ENCODE data around the gene PAX5. TPM values are rescaled to one million over a fixed set of nuclear protein-coding genes. Genes with fewer than 3 reads are reported as not detected.

The PAX5 gene
- total and polyA plus RNA-seq, 2 donors (not counting 1 experiment from before 2014, with no cell fraction given) = 196 to 275 TPM

GRCh38 chr9:36820392-36820861 lies 213.6 kb downstream of the PAX5 start:
- DNase-seq = no peak
- 91% methylated on average over 18 of the region's 21 CpGs for WGBS (ENCODE audit: insufficient coverage)

More at GRCh38 chr9:36820392-36820861, 213.6 kb downstream of the PAX5 start:
- Mint-ChIP-seq H3K27me3 (peaks cover 47% of the 10 kb centered on the region), H3K4me1 (peaks cover 5% of the 10 kb centered on the region), H3K4me3 (no peak overlapping the region), H3K27ac (no peak overlapping the region), H3K9me3 (ENCODE audit: insufficient read depth) (no peaks in the 10 kb centered on the region)
- H3K27me3 ChIP-seq (replicated peaks in 1 of 4; ENCODE audit: control extremely low read depth in 1 of 4, control insufficient read depth in 3 of 4, insufficient read depth in 4 of 4, low read length in 3 of 4) = peaks cover 0 to 38% (median 9%) of the 10 kb centered on the region in 4 experiments
- H3K27ac ChIP-seq (ENCODE audit: low read length in 2 of 2) = no peak overlapping the region
- ChIA-PET POLR2A (no interaction called here), CTCF (no interaction called here)
- H4K20me1 ChIP-seq (ENCODE audit: control insufficient read depth, insufficient read depth, low read length, poor library complexity, severe bottlenecking) = no peaks in the 10 kb centered on the region
- H3K79me2 ChIP-seq (ENCODE audit: control insufficient read depth, insufficient read depth, low read length) = no peaks in the 10 kb centered on the region
- H3K4me3 ChIP-seq (ENCODE audit: control extremely low read depth in 1 of 5, extremely low read depth in 1 of 5, insufficient read depth in 1 of 5, low read depth in 2 of 5, low read length in 4 of 5) = no peak overlapping the region
- H3K9me3 ChIP-seq (ENCODE audit: control extremely low read depth in 1 of 3, control insufficient read depth in 2 of 3, insufficient read depth in 1 of 3, low read length in 2 of 3) = peaks cover 0 to 8% (median 0%) of the 10 kb centered on the region in 3 donors
- no peak overlapping the region for H3K4me2 ChIP-seq (replicated peaks; ENCODE audit: low read depth, low read length, poor library complexity, severe bottlenecking)
- H3K9ac ChIP-seq (ENCODE audit: low read length) = no peak overlapping the region
- H3K36me3 ChIP-seq (replicated peaks in 1 of 2; ENCODE audit: control extremely low read depth in 1 of 2, control insufficient read depth in 1 of 2, extremely low read depth in 1 of 2, insufficient read depth in 2 of 2, low read length in 1 of 2) = no peaks in the 10 kb centered on the region
- peaks cover 0 to 5% of the 10 kb centered on the region in 2 donors for H3K4me1 ChIP-seq (ENCODE audit: control insufficient read depth in 2 of 2, insufficient read depth in 2 of 2, low read length in 2 of 2)
- no peak overlapping the region for H2AFZ ChIP-seq (ENCODE audit: insufficient read depth, low read depth, low read length, poor library complexity, severe bottlenecking)
- TF ChIP-seq CTCF (IDR thresholded peaks at IDR 0.05) (no peak), EZH2 (IDR thresholded peaks at IDR 0.05; ENCODE audit: borderline replicate concordance, insufficient read depth, low read depth, low read length, poor library complexity, severe bottlenecking) (no peak)
- no peak for ATAC-seq (ENCODE audit: low read depth)
- intact Hi-C loops (cut with micrococcal nuclease) = no loop called here

All from B cell (primary cell).